K562 (cell line): ENCODE measurements around the gene CASR. TPM values are rescaled to one million over a fixed set of nuclear protein-coding genes. Genes with fewer than 3 reads are reported as not detected.

Source experiments
- ATAC-seq: fragments of 200-7000 bp; cut with Tn5 transposase; 3 replicates; pipeline ENCODE4 v1.9.1; 2020; ENCODE audit warnings: moderate library complexity
- BruUV-seq: library from RNA; stranded (reverse); fragments of 400-500 nt; replicated peaks from 2 replicates; lab custom pipeline; 2021; lab: Mats Ljungman, UMichigan
- CTCF ChIA-PET: fragments of 300-600 bp; formaldehyde crosslinking; extraction: SDS; loops from one replicate; lab custom pipeline; 2021; ENCODE audit warnings: low intra/inter-chr PET ratio; lab: Yijun Ruan, JAX
- POLR2A ChIA-PET: fragments of 300-600, 350-650 bp; sonication (Branson Sonifier 250); formaldehyde crosslinking; extraction: SDS; loops from one replicate; lab custom pipeline; 2021; ENCODE audit warnings: antibody characterized with exemption, inconsistent platforms; lab: Yijun Ruan, JAX
- DNase-seq, 4 experiments: peaks; one replicate each; pipeline versions ENCODE4 v3.0.0 to v3.0.0-alpha.2; 2011 to 2018; ENCODE audit warnings: low spot score in 3 of 4, mixed read lengths in 3 of 4; ENCODE audit errors: extremely low read depth in 1 of 4
- FAIRE-seq: peaks from 2 replicates; lab custom pipeline; 2011; peaks lifted over from hg19 to GRCh38; lab: Jason Lieb, UNC
- H2AFZ ChIP-seq: 2 replicates; pipeline ENCODE4 v1.6.0; 2011; ENCODE audit warnings: low read depth, low read length, control low read depth, inconsistent platforms
- H3K27ac ChIP-seq: fragments of 200-600 bp; 3 replicates; pipeline ENCODE4 v1.8.0; 2011; ENCODE audit warnings: low read depth, mild to moderate bottlenecking, control low read depth, inconsistent platforms, low read length, moderate library complexity, mixed read lengths; ENCODE audit errors: extremely low read depth
- H3K27me3 ChIP-seq, 2 experiments: fragments of 300-600 bp in 1 of 2; 2 replicates in 1 of 2; 3 replicates in 1 of 2; pipeline versions ENCODE4 v1.6.0 to v1.8.0; 2011; ENCODE audit warnings: inconsistent platforms in 2 of 2, low read length in 2 of 2, mild to moderate bottlenecking in 1 of 2, mixed read lengths in 1 of 2, moderate library complexity in 1 of 2; ENCODE audit not compliant: control insufficient read depth in 2 of 2, insufficient read depth in 2 of 2
- H3K36me3 ChIP-seq: fragments of 300-600 bp; 3 replicates; pipeline ENCODE4 v1.8.0; 2011; ENCODE audit warnings: mild to moderate bottlenecking, low read length, inconsistent platforms; ENCODE audit not compliant: control insufficient read depth, insufficient read depth
- H3K4me1 ChIP-seq, 2 experiments: fragments of 200-600 bp in 1 of 2; replicated peaks in 1 of 2; 2 replicates in 1 of 2; 3 replicates in 1 of 2; pipeline versions ENCODE4 v1.5.1 to v1.8.0; 2011; ENCODE audit warnings: inconsistent platforms in 2 of 2, low read length in 2 of 2, mild to moderate bottlenecking in 1 of 2, mixed read lengths in 1 of 2, moderate library complexity in 1 of 2; ENCODE audit not compliant: control insufficient read depth in 2 of 2, insufficient read depth in 2 of 2
- H3K4me2 ChIP-seq: 2 replicates; pipeline ENCODE4 v1.6.1; 2011; ENCODE audit warnings: low read length, control low read depth, inconsistent platforms, mixed read lengths; ENCODE audit not compliant: insufficient read depth
- H3K4me3 ChIP-seq: fragments of 200-600 bp; sonication (generic), shearing (Covaris generic); 2 replicates; pipeline ENCODE4 v1.5.1; 2016; ENCODE audit warnings: control low read depth, inconsistent platforms
- H3K79me2 ChIP-seq: fragments of 200-600 bp; 3 replicates; pipeline ENCODE4 v1.8.0; 2011; ENCODE audit warnings: low read length, inconsistent platforms; ENCODE audit not compliant: control insufficient read depth, insufficient read depth
- H3K9ac ChIP-seq, 2 experiments: 2 replicates each; pipeline versions ENCODE4 v1.6.0 to v1.6.1; 2011; ENCODE audit warnings: low read depth in 2 of 2, low read length in 2 of 2, control low read depth in 1 of 2, inconsistent platforms in 1 of 2, mild to moderate bottlenecking in 1 of 2, mixed read lengths in 1 of 2; ENCODE audit not compliant: insufficient read depth in 1 of 2
- H3K9me1 ChIP-seq: one replicate; pipeline ENCODE4 v1.6.0; 2011; ENCODE audit warnings: inconsistent platforms, mild to moderate bottlenecking, low read length, moderate library complexity; ENCODE audit not compliant: control insufficient read depth, insufficient read depth
- H3K9me3 ChIP-seq: replicated peaks from 2 replicates; pipeline ENCODE4 v1.5.1; 2011; ENCODE audit warnings: low read depth, low read length, inconsistent platforms; ENCODE audit not compliant: control insufficient read depth, insufficient read depth
- H4K20me1 ChIP-seq: replicated peaks from 2 replicates; pipeline ENCODE4 v1.6.1; 2011; ENCODE audit warnings: low read length, inconsistent platforms, mixed read lengths; ENCODE audit not compliant: control insufficient read depth, insufficient read depth
- ATF4 ChIP-seq: fragments of 450-650 bp; formaldehyde crosslinking; IDR thresholded peaks from 2 replicates; pipeline ENCODE4 v1.4.0; 2022; ENCODE audit warnings: mild to moderate bottlenecking, moderate library complexity
- BCLAF1 ChIP-seq, 2 experiments: fragments of 450-650 bp in 1 of 2; IDR thresholded peaks; 2 replicates each; pipeline ENCODE4 v1.6.1; 2011 to 2017; ENCODE audit warnings: low read depth in 2 of 2, antibody characterized with exemption in 1 of 2, borderline replicate concordance in 1 of 2, low read length in 1 of 2, mild to moderate bottlenecking in 1 of 2, mixed read lengths in 1 of 2; ENCODE audit not compliant: control insufficient read depth in 1 of 2
- CHAMP1 ChIP-seq: fragments of 450-650 bp; IDR thresholded peaks from 2 replicates; pipeline ENCODE4 v1.6.1; 2016; ENCODE audit warnings: mild to moderate bottlenecking
- FOSL1 ChIP-seq: fragments of 200-800 bp; sonication (Bioruptor generic); conservative IDR thresholded peaks from 2 replicates; pipeline ENCODE4 v1.6.1; 2016; ENCODE audit warnings: missing genetic modification characterization, missing compliant biosample characterization
- ILK ChIP-seq: fragments of 450-650 bp; IDR thresholded peaks from 2 replicates; pipeline ENCODE4 v1.6.1; 2016; ENCODE audit warnings: missing genetic modification characterization, low read depth, mild to moderate bottlenecking, missing compliant biosample characterization, moderate library complexity, borderline replicate concordance
- L3MBTL2 ChIP-seq: fragments of 450-650 bp; IDR thresholded peaks from 2 replicates; pipeline ENCODE4 v1.6.1; 2016; ENCODE audit warnings: mild to moderate bottlenecking, moderate library complexity
- NR1H2 ChIP-seq: sonication (generic); formaldehyde crosslinking; IDR thresholded peaks from 2 replicates; pipeline ENCODE4 v1.4.0; 2020; ENCODE audit warnings: mild to moderate bottlenecking, missing genetic modification reagents
- PATZ1 ChIP-seq: fragments of 250-450 bp; sonication (Bioruptor Pico); IDR thresholded peaks from 2 replicates; pipeline ENCODE4 v1.5.0; 2020; ENCODE audit warnings: mild to moderate bottlenecking, borderline replicate concordance
- PURB ChIP-seq: sonication (generic); formaldehyde crosslinking; IDR thresholded peaks from 2 replicates; pipeline ENCODE4 v1.9.0; 2021; ENCODE audit warnings: low read depth, mild to moderate bottlenecking, missing genetic modification reagents
- ZBTB12 ChIP-seq: fragments of 250-450 bp; sonication (Bioruptor Pico); IDR thresholded peaks from 2 replicates; pipeline ENCODE4 v1.4.0; 2020
- ZNF23 ChIP-seq: fragments of 250-450 bp; sonication (Bioruptor Pico); IDR thresholded peaks from 2 replicates; pipeline ENCODE4 v1.4.0; 2020; ENCODE audit warnings: mild to moderate bottlenecking
- ZNF408 ChIP-seq: fragments of 250-450 bp; sonication (Bioruptor Pico); IDR thresholded peaks from 2 replicates; pipeline ENCODE4 v1.4.0; 2020; ENCODE audit warnings: low read depth, mild to moderate bottlenecking, moderate library complexity
- ZNF445 ChIP-seq: fragments of 250-450 bp; sonication (Bioruptor Pico); IDR thresholded peaks from 2 replicates; pipeline ENCODE4 v1.4.0; 2020; ENCODE audit warnings: low read depth, mild to moderate bottlenecking, moderate library complexity
- WGBS: fragments of 100-300 bp; shearing (Covaris generic); methylation state at CpG from one replicate; pipeline ENCODE4 v1.1.6; 2016; ENCODE audit warnings: low coverage, mixed read lengths; ENCODE audit not compliant: insufficient coverage; ENCODE audit errors: missing lambda C conversion rate; 5-methylcytosine and 5-hydroxymethylcytosine counted together
- in situ Hi-C: fragments of 300-500 bp; cut with MboI; formaldehyde crosslinking; loops from 4 replicates; pipeline ENCODE4 v1.15.0; 2018; ENCODE audit warnings: inconsistent platforms, mixed read lengths
- intact Hi-C: fragments of 100-400 bp; cut with micrococcal nuclease; formaldehyde crosslinking; loops from 2 replicates; pipeline ENCODE4 v1.14.2; 2022
- polyA plus RNA-seq, 8 experiments: library from polyadenylated mRNA; depleted of rRNA in 4 of 8; stranded (reverse) in 5 of 8; unstranded in 3 of 8; fragments of >200 nt; fragmentation: Nextera tagmentation in 2 of 8; fragmentation: Illumina TruSeq in 1 of 8; extraction: Ambion mirVana in 2 of 8; extraction: Trizol in 1 of 8; gene quantifications; 2 replicates each; pipeline versions ENCODE4 v1.2.1 to v1.2.3, GENCODE V29; 2011 to 2014; ENCODE audit warnings: inconsistent platforms in 1 of 8, missing spikeins in 1 of 8
- total RNA-seq, 7 experiments: library from RNA; depleted of rRNA in 6 of 7; stranded (reverse); fragments of >200 nt in 6 of 7; fragmentation: Illumina TruSeq in 2 of 7; extraction: Trizol in 2 of 7; gene quantifications; 2 replicates each; pipeline versions ENCODE4 v1.2.1 to v1.2.3, GENCODE V29; 2011 to 2021; ENCODE audit warnings: low replicate concordance in 1 of 7

CASR gene
- total and polyA plus RNA-seq, 9 of the 15 experiments (the other 6 are each of a cell fraction or from before 2014, with no cell fraction given) = not detected

GRCh38 chr3:122246199-122246598, 62.7 kb downstream of the CASR start:
- H3K4me3 ChIP-seq = no peak overlapping the region
- no peak overlapping the region for H3K27ac ChIP-seq
- ATAC-seq = no peak
- CTCF ChIA-PET = no interaction called here
- in situ Hi-C loops = no loop called here
- POLR2A ChIA-PET = no interaction called here
- no peaks in the 10 kb centered on the region for H3K9me1 ChIP-seq
- no peak for FAIRE-seq
- H3K4me2 ChIP-seq = no peak overlapping the region
- H3K9me3 ChIP-seq = no peaks in the 10 kb centered on the region
- 0% methylated on average over 4 of the region's 4 CpGs for WGBS
- no peak overlapping the region for H3K9ac ChIP-seq
- H3K36me3 ChIP-seq = no peaks in the 10 kb centered on the region
- H3K79me2 ChIP-seq = no peaks in the 10 kb centered on the region
- H3K27me3 ChIP-seq = peaks cover 2 to 8% of the 10 kb centered on the region in 2 experiments; a peak in 3 of 5 replicates
- H3K4me1 ChIP-seq = no peaks in the 10 kb centered on the region
- no peak overlapping the region for H2AFZ ChIP-seq
- H4K20me1 ChIP-seq = no peaks in the 10 kb centered on the region
- no TSS peak for BruUV-seq
- DNase-seq = no peak
- intact Hi-C loops = no loop called here
- TF ChIP-seq CHAMP1 (no peak), ATF4 (CRISPR knock-in tag) (no peak), ZNF23 (CRISPR knock-in tag) (no peak), ZNF408 (no peak), PATZ1 (CRISPR knock-in tag) (no peak), L3MBTL2 (no peak), ZBTB12 (CRISPR knock-in tag) (no peak), ILK (tag) (no peak), ZNF445 (no peak), BCLAF1 (IDR thresholded peaks at IDR 0.05; ENCODE audit: borderline replicate concordance in 1 of 2, control insufficient read depth in 1 of 2, low read depth in 2 of 2, low read length in 1 of 2) (no peak), NR1H2 (CRISPR knock-in tag) (no peak), FOSL1 (no peak), PURB (no peak)
